Transverse colon (tissue), 4 donors: ENCODE data around the gene ATF2. TPM values are rescaled to one million over a fixed set of nuclear protein-coding genes. Genes with fewer than 3 reads are reported as not detected.

Source experiments
- DNase-seq: peaks from one replicate; pipeline ENCODE4 v3.0.0-alpha.2; 2019
- H3K27ac ChIP-seq, 4 donors: fragments of 200-600 bp; sonication (generic); 2 replicates each; pipeline ENCODE4 v1.5.1; 2016 to 2018; ENCODE audit warnings: inconsistent platforms in 4 of 4
- H3K27me3 ChIP-seq: fragments of 200-600 bp; sonication (generic); 2 replicates; pipeline ENCODE4 v1.5.1; 2017; ENCODE audit warnings: inconsistent platforms
- H3K36me3 ChIP-seq, 4 donors: fragments of 200-600 bp; sonication (generic); 2 replicates each; pipeline ENCODE4 v1.5.1; 2017 to 2019; ENCODE audit warnings: inconsistent platforms in 4 of 4
- H3K4me1 ChIP-seq, 4 donors: fragments of 200-600 bp; sonication (generic); 2 replicates each; pipeline ENCODE4 v1.5.1; 2017 to 2020; ENCODE audit warnings: inconsistent platforms in 4 of 4
- H3K4me3 ChIP-seq, 4 donors: fragments of 200-600 bp; sonication (generic); 1 replicate in 1 of 4; 2 replicates in 3 of 4; pipeline versions ENCODE4 v1.5.1 to v1.6.1; 2017 to 2019; ENCODE audit warnings: inconsistent platforms in 4 of 4
- H3K9me3 ChIP-seq, 2 donors: fragments of 200-600 bp; sonication (generic); 2 replicates each; pipeline ENCODE4 v1.5.1; 2017 to 2019; ENCODE audit warnings: inconsistent platforms in 2 of 2
- EP300 ChIP-seq: sonication (generic); formaldehyde crosslinking; IDR thresholded peaks from one replicate; pipeline ENCODE4 v1.6.1; 2017; ENCODE audit warnings: antibody characterized with exemption, low read depth
- POLR2A ChIP-seq: fragments of 450-650 bp; IDR thresholded peaks from one replicate; pipeline ENCODE4 v1.6.1; 2016; ENCODE audit warnings: antibody characterized with exemption, mild to moderate bottlenecking, moderate library complexity
- POLR2AphosphoS5 ChIP-seq, 3 donors: sonication (generic); formaldehyde crosslinking; IDR thresholded peaks; one replicate each; pipeline ENCODE4 v1.6.1; 2016; ENCODE audit warnings: antibody characterized with exemption in 3 of 3
- WGBS, 2 donors: methylation state at CpG; one replicate each; pipeline ENCODE4 v1.1.5; 2018; ENCODE audit warnings: low coverage in 1 of 2; 5-methylcytosine and 5-hydroxymethylcytosine counted together
- in situ Hi-C, 4 donors: fragments of 200-750 bp; cut with MboI; loops; one replicate each; pipeline versions ENCODE4 v1.15.0 to v1.15.1; 2017; ENCODE audit warnings: low sequenced_read_pairs in 3 of 4, low pct_ligation_motif_present in 1 of 4, low pct_unique_long_range_greater_than_20kb in 1 of 4
- intact Hi-C: fragments of 100-400 bp; cut with DNase I; formaldehyde crosslinking; loops from one replicate; pipeline ENCODE4 v1.15.1; 2023; ENCODE audit warnings: low total_unique reads
- total RNA-seq, 4 donors: library from RNA; depleted of rRNA; stranded (reverse); fragments of >200 nt; gene quantifications; one replicate each; pipeline ENCODE4 v1.1.0, GENCODE V29; 2016
- TF ChIP-seq, protein P1 (sequence below), 5 experiments: fragments of 200-600 bp in 3 of 5; fragments of 450-650 bp in 2 of 5; sonication (generic) in 3 of 5; IDR thresholded peaks; 1 replicate in 2 of 5; 2 replicates in 3 of 5; pipeline ENCODE4 v1.5.1; 2016 to 2017; ENCODE audit warnings: antibody characterized with exemption in 5 of 5, inconsistent platforms in 3 of 5, mild to moderate bottlenecking in 2 of 5, moderate library complexity in 1 of 5

Gene ATF2
- total RNA-seq, 4 donors from 2014 or later = 20.2 to 52.9 (median 30.0) TPM

DNA sequence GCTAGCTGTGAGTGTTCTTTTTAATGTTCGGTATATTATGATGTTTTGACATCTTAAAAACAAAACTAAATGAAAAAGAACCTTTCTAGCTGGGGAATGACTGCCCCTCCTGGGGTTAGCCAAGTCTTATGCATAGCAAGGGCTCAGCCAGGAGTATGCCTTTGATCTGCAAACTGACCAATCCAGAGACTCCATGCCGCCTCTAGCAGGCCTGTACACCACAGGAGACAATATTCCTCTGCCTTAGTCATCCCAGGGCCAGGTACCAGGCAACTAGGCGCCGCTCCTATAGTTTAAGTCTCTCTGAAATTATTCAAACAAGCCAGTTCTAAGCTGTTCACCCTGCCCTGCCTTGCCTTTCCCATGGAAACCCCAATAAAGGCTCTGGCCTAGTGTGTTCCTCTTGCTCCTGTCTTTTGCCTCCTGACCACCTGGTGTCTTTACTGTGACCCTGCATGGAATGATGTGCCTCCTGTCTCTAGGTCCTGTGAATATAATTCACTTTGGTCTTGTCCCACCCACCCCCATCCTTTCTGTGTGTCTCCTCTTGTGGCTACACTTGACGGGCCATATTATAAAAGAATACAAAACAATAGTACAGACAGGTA is 110.8 kb downstream of the ATF2 start:
- Histone ChIP-seq H3K27me3 (no peaks in the 10 kb centered on the region), H3K4me3 (no peak overlapping the region), H3K36me3 (no peaks in the 10 kb centered on the region), H3K27ac (no peak overlapping the region), H3K9me3 (no peaks in the 10 kb centered on the region), H3K4me1 (no peaks in the 10 kb centered on the region)
- intact Hi-C loops (no loop called here), in situ Hi-C loops (no loop called here)
- WGBS, 2 donors = 99 to 100% methylated on average over 1 to 5 of the region's 5 CpGs
- no peak for DNase-seq
- TF ChIP-seq POLR2AphosphoS5 (IDR thresholded peaks at IDR 0.05) (no peak), POLR2A (no peak), EP300 (no peak)
- TF ChIP-seq, protein P1, sequence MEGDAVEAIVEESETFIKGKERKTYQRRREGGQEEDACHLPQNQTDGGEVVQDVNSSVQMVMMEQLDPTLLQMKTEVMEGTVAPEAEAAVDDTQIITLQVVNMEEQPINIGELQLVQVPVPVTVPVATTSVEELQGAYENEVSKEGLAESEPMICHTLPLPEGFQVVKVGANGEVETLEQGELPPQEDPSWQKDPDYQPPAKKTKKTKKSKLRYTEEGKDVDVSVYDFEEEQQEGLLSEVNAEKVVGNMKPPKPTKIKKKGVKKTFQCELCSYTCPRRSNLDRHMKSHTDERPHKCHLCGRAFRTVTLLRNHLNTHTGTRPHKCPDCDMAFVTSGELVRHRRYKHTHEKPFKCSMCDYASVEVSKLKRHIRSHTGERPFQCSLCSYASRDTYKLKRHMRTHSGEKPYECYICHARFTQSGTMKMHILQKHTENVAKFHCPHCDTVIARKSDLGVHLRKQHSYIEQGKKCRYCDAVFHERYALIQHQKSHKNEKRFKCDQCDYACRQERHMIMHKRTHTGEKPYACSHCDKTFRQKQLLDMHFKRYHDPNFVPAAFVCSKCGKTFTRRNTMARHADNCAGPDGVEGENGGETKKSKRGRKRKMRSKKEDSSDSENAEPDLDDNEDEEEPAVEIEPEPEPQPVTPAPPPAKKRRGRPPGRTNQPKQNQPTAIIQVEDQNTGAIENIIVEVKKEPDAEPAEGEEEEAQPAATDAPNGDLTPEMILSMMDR (IDR thresholded peaks at IDR 0.05) = no peak

DNA sequence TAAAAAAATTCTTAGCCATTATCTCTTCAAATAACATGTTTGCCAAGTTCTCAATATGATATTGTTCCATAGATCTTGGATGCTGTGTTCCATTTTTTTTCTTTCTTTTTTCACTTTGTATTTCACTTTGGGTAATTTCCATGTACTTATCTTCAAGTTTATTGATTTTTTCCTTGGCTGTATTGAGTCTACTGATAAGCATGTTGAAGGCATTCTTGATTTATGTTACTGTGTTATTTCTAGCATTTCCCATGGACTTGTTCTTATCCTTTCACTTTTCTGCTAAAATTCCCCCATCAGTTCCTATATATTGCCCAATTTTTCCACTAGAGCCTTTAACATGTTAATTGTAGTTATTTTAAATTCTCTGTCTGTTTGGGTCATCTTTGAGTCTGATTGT is 112.0 kb downstream of the ATF2 start:
- intact Hi-C loops (no loop called here), in situ Hi-C loops (no loop called here)
- Histone ChIP-seq H3K27me3 (no peaks in the 10 kb centered on the region), H3K36me3 (no peaks in the 10 kb centered on the region), H3K27ac (no peak overlapping the region), H3K4me1 (no peaks in the 10 kb centered on the region), H3K9me3 (no peaks in the 10 kb centered on the region), H3K4me3 (no peak overlapping the region)
- no peak for DNase-seq
- TF ChIP-seq POLR2AphosphoS5 (IDR thresholded peaks at IDR 0.05) (no peak), EP300 (no peak), POLR2A (no peak)
- TF ChIP-seq, protein P1 (IDR thresholded peaks at IDR 0.05) = no peak

DNA sequence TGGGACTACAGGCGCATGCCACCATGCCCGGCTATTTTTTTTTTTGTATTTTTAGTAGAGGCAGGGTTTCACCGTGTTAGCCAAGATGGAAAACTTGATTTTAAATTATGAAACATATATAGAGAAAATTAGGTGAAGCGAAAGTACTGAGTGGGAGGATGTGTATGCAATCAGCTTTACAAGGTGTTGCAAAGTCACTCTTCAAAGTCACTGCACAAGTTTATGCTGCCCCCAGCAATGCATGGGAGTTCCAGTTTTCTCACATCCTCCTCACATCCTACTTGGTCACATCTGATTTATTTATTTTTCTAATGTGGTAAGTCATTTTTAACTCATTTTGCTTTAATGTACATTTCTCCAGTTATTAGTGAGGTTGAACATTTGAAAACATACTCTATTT is 113.7 kb downstream of the ATF2 start:
- H3K4me3 ChIP-seq = no peak overlapping the region
- H3K4me1 ChIP-seq = no peaks in the 10 kb centered on the region
- intact Hi-C loops = no loop called here
- 83 to 95% methylated on average over 4 of the region's 4 CpGs for WGBS, 2 donors
- H3K36me3 ChIP-seq = no peaks in the 10 kb centered on the region
- no peaks in the 10 kb centered on the region for H3K9me3 ChIP-seq
- in situ Hi-C loops = no loop called here
- no peak for DNase-seq
- no peak overlapping the region for H3K27ac ChIP-seq
- H3K27me3 ChIP-seq = no peaks in the 10 kb centered on the region
- TF ChIP-seq POLR2AphosphoS5 (IDR thresholded peaks at IDR 0.05) (no peak), POLR2A (no peak), EP300 (no peak)
- TF ChIP-seq, protein P1 (IDR thresholded peaks at IDR 0.05) = no peak

DNA sequence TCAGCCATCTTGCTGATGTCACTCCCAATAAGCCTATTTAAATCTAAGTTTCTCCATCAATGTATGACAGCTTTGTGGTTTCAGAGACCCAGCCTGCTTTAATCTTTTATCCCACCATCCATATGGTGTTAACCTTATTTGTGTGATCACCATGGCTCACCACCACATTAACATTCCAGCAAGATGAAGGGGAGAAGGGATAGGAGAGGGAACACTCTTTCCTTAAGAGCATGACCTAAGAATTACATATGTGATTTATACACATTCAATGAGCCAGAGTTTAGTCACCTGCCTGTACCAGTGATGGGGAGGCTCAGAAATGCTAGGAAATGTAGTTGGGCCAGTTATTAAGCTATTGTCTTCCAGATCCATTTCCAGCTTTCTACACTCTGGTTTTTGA is 118.3 kb downstream of the ATF2 start:
- Histone ChIP-seq H3K4me3 (no peak overlapping the region), H3K9me3 (no peaks in the 10 kb centered on the region), H3K36me3 (no peaks in the 10 kb centered on the region), H3K4me1 (no peaks in the 10 kb centered on the region), H3K27me3 (no peaks in the 10 kb centered on the region), H3K27ac (no peak overlapping the region)
- intact Hi-C loops = no loop called here
- no peak for DNase-seq
- no peak for TF ChIP-seq POLR2A
- TF ChIP-seq, protein P1 (IDR thresholded peaks at IDR 0.05) = no peak
- no peak for TF ChIP-seq EP300
- TF ChIP-seq POLR2AphosphoS5 (IDR thresholded peaks at IDR 0.05) = no peak
- in situ Hi-C loops = no loop called here
